GM23338 (cell line): ENCODE measurements around the gene RAPGEF3. TPM values are rescaled to one million over a fixed set of nuclear protein-coding genes. Genes with fewer than 3 reads are reported as not detected.

Source experiments
- ATAC-seq: fragments of 200-7000 bp; cut with Tn5 transposase; 3 replicates; pipeline ENCODE4 v1.9.1; 2020
- DNase-seq: peaks from one replicate; pipeline ENCODE4 v3.0.0-alpha.2; 2015; ENCODE audit warnings: low spot score
- H2AFZ ChIP-seq: fragments of 200-600 bp; sonication (generic); 2 replicates; pipeline ENCODE4 v1.8.0; 2016; ENCODE audit warnings: antibody characterized with exemption, mild to moderate bottlenecking, moderate library complexity
- H3F3A ChIP-seq: fragments of 200-600 bp; sonication (generic); replicated peaks from 2 replicates; pipeline ENCODE4 v1.8.0; 2017; ENCODE audit warnings: antibody characterized with exemption, mixed run types, low read depth
- H3K27ac ChIP-seq: fragments of 200-600 bp; sonication (generic); 2 replicates; pipeline ENCODE4 v1.6.1; 2016; ENCODE audit warnings: low read depth
- H3K27me3 ChIP-seq: fragments of 200-600 bp; sonication (generic); 2 replicates; pipeline ENCODE4 v1.8.0; 2016; ENCODE audit warnings: mild to moderate bottlenecking, mixed run types, moderate library complexity; ENCODE audit not compliant: insufficient read depth
- H3K36me3 ChIP-seq: fragments of 200-600 bp; sonication (generic); 2 replicates; pipeline ENCODE4 v1.8.0; 2016; ENCODE audit warnings: mild to moderate bottlenecking; ENCODE audit not compliant: insufficient read depth
- H3K4me1 ChIP-seq: fragments of 200-600 bp; sonication (generic); 2 replicates; pipeline ENCODE4 v1.8.0; 2016; ENCODE audit warnings: mild to moderate bottlenecking, moderate library complexity; ENCODE audit not compliant: insufficient read depth
- H3K4me2 ChIP-seq: fragments of 200-600 bp; sonication (generic); 2 replicates; pipeline ENCODE4 v1.7.1; 2017; ENCODE audit warnings: mixed run types
- H3K4me3 ChIP-seq: fragments of 200-600 bp; sonication (generic); 2 replicates; pipeline ENCODE4 v1.6.1; 2016; ENCODE audit warnings: mixed run types
- H3K79me2 ChIP-seq: fragments of 200-600 bp; sonication (generic); replicated peaks from 2 replicates; pipeline ENCODE4 v1.8.0; 2017; ENCODE audit warnings: mild to moderate bottlenecking; ENCODE audit not compliant: insufficient read depth
- H3K9me2 ChIP-seq: fragments of 200-600 bp; sonication (generic); 2 replicates; pipeline ENCODE4 v1.8.0; 2017; ENCODE audit not compliant: insufficient read depth
- H4K20me1 ChIP-seq: fragments of 200-600 bp; sonication (generic); replicated peaks from 2 replicates; pipeline ENCODE4 v1.8.0; 2017; ENCODE audit warnings: mild to moderate bottlenecking; ENCODE audit not compliant: insufficient read depth
- H3K27ac Mint-ChIP-seq: 2 replicates; pipeline ENCODE4 v1.8.0; 2020; ENCODE audit warnings: inconsistent platforms, mild to moderate bottlenecking, moderate library complexity, mixed read lengths
- H3K27me3 Mint-ChIP-seq: 3 replicates; pipeline ENCODE4 v1.8.0; 2022; ENCODE audit warnings: low read depth, mild to moderate bottlenecking, moderate library complexity, mixed read lengths, inconsistent platforms; ENCODE audit not compliant: insufficient read depth, poor library complexity
- H3K36me3 Mint-ChIP-seq: 3 replicates; pipeline ENCODE4 v1.8.0; 2021; ENCODE audit warnings: low read depth, mild to moderate bottlenecking, inconsistent platforms, moderate library complexity, mixed read lengths
- H3K4me1 Mint-ChIP-seq: 3 replicates; pipeline ENCODE4 v1.8.0; 2020; ENCODE audit warnings: mild to moderate bottlenecking, inconsistent platforms, mixed read lengths
- H3K4me3 Mint-ChIP-seq: 3 replicates; pipeline ENCODE4 v1.8.0; 2021; ENCODE audit warnings: moderate library complexity, mild to moderate bottlenecking, inconsistent platforms, mixed read lengths
- H3K9me3 Mint-ChIP-seq: 3 replicates; pipeline ENCODE4 v1.8.0; 2020; ENCODE audit warnings: moderate library complexity, mild to moderate bottlenecking, inconsistent platforms, mixed read lengths
- CTCF ChIP-seq, 2 experiments: fragments of 200-600 bp in 1 of 2; sonication (generic) in 1 of 2; conservative IDR thresholded peaks; 2 replicates each; pipeline versions ENCODE4 v1.5.1 to v1.6.1; 2016 to 2017; ENCODE audit warnings: antibody characterized with exemption in 2 of 2, low read depth in 2 of 2, mild to moderate bottlenecking in 2 of 2, moderate library complexity in 1 of 2
- ETS1 ChIP-seq: IDR thresholded peaks from 2 replicates; pipeline ENCODE4 v1.6.1; 2016; ENCODE audit warnings: antibody characterized with exemption
- NANOG ChIP-seq: IDR thresholded peaks from 2 replicates; pipeline ENCODE4 v1.6.1; 2016; ENCODE audit warnings: antibody characterized with exemption, borderline replicate concordance
- POLR2AphosphoS5 ChIP-seq: IDR thresholded peaks from 2 replicates; pipeline ENCODE4 v1.6.1; 2016; ENCODE audit warnings: antibody characterized with exemption, low read depth
- ZNF114 ChIP-seq: fragments of 250-450 bp; sonication (Bioruptor Pico); IDR thresholded peaks from 2 replicates; pipeline ENCODE4 v1.5.0; 2020; ENCODE audit warnings: mild to moderate bottlenecking, moderate library complexity
- polyA plus RNA-seq: library from polyadenylated mRNA; unstranded; fragments of >200 nt; fragmentation: Nextera tagmentation; extraction: Ambion mirVana; gene quantifications from 2 replicates; pipeline ENCODE4 v1.2.1, GENCODE V29; 2016
- total RNA-seq: library from RNA; depleted of rRNA; stranded (reverse); fragments of >200 nt; shearing (Covaris generic); gene quantifications from 2 replicates; pipeline ENCODE4 v1.2.3, GENCODE V29; 2014
- TF ChIP-seq, protein P1 (sequence below): IDR thresholded peaks from one replicate; pipeline ENCODE4 v1.6.1; 2018; ENCODE audit warnings: antibody characterized with exemption; ENCODE audit not compliant: unreplicated experiment
- TF ChIP-seq, protein P2 (sequence below): fragments of 250-450 bp; sonication (Bioruptor Pico); IDR thresholded peaks from 2 replicates; pipeline ENCODE4 v1.5.0; 2020; ENCODE audit warnings: mild to moderate bottlenecking, moderate library complexity

Gene RAPGEF3
- total and polyA plus RNA-seq, 2 experiments from 2014 or later = 2.3 to 11.8 TPM

DNA sequence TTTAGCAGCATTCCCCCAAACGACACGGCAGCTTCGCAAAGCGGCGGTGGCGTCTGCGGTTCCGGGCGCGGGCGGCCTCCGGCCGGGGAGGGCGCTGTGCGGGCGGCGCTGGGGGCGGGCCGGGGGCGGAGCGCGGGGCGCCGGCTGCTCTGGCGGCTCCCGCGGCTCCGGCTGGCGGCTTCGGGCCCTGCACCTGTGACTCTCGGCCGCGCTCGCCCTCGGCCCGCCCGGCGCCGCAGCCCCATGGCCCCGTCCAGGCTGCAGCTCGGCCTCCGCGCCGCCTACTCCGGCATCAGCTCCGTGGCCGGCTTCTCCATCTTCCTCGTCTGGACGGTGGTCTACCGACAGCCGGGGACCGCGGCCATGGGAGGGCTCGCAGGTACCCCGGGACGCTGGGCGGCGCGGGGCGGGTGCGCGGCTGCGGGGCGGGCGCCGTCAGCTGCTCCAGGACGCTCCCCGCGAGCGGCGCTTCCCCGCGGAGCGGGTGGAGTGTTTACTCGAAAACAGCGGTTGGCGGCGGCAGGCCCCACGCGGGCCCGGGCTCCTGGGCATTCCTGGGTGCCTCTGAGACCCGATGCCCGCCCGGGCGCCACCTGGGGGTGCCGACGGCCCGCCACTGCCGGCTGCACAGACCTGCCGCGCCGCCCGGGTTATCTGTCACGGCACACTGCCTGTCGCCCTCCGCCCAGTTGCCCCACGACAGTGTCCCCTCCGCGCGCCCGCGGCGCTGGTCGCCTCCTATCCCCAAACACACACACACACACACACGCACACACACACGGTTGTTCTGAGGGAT is 14.6 kb upstream of the RAPGEF3 start, which contains the start of gene SLC48A1:
SLC48A1 (plus strand) TSS at position 177 of the 796 bp plus-strand sequence; CDS start at position 244, 67 bp downstream.
- no peaks in the 10 kb centered on the region for H3K9me3 Mint-ChIP-seq
- H3K36me3 ChIP-seq = no peaks in the 10 kb centered on the region
- H3K27me3 Mint-ChIP-seq = peaks cover 16% of the 10 kb centered on the region
- H3K79me2 ChIP-seq = no peaks in the 10 kb centered on the region
- no peaks in the 10 kb centered on the region for H3K9me2 ChIP-seq
- no peaks in the 10 kb centered on the region for H4K20me1 ChIP-seq
- H3K27me3 ChIP-seq = peaks cover 17% of the 10 kb centered on the region
- DNase-seq = peak; percentile 86
- TF ChIP-seq CTCF (conservative IDR thresholded peaks at IDR 0.05; ENCODE audit: low read depth in 2 of 2) = peak in 1 of 2 experiments; percentile 52; a peak in 2 of 4 replicates
- TF ChIP-seq ZNF114 (CRISPR knock-in tag) = no peak
- no peak for TF ChIP-seq NANOG
- no peak for TF ChIP-seq ETS1
- TF ChIP-seq, protein P1, sequence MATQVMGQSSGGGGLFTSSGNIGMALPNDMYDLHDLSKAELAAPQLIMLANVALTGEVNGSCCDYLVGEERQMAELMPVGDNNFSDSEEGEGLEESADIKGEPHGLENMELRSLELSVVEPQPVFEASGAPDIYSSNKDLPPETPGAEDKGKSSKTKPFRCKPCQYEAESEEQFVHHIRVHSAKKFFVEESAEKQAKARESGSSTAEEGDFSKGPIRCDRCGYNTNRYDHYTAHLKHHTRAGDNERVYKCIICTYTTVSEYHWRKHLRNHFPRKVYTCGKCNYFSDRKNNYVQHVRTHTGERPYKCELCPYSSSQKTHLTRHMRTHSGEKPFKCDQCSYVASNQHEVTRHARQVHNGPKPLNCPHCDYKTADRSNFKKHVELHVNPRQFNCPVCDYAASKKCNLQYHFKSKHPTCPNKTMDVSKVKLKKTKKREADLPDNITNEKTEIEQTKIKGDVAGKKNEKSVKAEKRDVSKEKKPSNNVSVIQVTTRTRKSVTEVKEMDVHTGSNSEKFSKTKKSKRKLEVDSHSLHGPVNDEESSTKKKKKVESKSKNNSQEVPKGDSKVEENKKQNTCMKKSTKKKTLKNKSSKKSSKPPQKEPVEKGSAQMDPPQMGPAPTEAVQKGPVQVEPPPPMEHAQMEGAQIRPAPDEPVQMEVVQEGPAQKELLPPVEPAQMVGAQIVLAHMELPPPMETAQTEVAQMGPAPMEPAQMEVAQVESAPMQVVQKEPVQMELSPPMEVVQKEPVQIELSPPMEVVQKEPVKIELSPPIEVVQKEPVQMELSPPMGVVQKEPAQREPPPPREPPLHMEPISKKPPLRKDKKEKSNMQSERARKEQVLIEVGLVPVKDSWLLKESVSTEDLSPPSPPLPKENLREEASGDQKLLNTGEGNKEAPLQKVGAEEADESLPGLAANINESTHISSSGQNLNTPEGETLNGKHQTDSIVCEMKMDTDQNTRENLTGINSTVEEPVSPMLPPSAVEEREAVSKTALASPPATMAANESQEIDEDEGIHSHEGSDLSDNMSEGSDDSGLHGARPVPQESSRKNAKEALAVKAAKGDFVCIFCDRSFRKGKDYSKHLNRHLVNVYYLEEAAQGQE = no peak
- peak; percentile 27; the same call in 1 of the 2 replicates for TF ChIP-seq POLR2AphosphoS5
- TF ChIP-seq, protein P2, sequence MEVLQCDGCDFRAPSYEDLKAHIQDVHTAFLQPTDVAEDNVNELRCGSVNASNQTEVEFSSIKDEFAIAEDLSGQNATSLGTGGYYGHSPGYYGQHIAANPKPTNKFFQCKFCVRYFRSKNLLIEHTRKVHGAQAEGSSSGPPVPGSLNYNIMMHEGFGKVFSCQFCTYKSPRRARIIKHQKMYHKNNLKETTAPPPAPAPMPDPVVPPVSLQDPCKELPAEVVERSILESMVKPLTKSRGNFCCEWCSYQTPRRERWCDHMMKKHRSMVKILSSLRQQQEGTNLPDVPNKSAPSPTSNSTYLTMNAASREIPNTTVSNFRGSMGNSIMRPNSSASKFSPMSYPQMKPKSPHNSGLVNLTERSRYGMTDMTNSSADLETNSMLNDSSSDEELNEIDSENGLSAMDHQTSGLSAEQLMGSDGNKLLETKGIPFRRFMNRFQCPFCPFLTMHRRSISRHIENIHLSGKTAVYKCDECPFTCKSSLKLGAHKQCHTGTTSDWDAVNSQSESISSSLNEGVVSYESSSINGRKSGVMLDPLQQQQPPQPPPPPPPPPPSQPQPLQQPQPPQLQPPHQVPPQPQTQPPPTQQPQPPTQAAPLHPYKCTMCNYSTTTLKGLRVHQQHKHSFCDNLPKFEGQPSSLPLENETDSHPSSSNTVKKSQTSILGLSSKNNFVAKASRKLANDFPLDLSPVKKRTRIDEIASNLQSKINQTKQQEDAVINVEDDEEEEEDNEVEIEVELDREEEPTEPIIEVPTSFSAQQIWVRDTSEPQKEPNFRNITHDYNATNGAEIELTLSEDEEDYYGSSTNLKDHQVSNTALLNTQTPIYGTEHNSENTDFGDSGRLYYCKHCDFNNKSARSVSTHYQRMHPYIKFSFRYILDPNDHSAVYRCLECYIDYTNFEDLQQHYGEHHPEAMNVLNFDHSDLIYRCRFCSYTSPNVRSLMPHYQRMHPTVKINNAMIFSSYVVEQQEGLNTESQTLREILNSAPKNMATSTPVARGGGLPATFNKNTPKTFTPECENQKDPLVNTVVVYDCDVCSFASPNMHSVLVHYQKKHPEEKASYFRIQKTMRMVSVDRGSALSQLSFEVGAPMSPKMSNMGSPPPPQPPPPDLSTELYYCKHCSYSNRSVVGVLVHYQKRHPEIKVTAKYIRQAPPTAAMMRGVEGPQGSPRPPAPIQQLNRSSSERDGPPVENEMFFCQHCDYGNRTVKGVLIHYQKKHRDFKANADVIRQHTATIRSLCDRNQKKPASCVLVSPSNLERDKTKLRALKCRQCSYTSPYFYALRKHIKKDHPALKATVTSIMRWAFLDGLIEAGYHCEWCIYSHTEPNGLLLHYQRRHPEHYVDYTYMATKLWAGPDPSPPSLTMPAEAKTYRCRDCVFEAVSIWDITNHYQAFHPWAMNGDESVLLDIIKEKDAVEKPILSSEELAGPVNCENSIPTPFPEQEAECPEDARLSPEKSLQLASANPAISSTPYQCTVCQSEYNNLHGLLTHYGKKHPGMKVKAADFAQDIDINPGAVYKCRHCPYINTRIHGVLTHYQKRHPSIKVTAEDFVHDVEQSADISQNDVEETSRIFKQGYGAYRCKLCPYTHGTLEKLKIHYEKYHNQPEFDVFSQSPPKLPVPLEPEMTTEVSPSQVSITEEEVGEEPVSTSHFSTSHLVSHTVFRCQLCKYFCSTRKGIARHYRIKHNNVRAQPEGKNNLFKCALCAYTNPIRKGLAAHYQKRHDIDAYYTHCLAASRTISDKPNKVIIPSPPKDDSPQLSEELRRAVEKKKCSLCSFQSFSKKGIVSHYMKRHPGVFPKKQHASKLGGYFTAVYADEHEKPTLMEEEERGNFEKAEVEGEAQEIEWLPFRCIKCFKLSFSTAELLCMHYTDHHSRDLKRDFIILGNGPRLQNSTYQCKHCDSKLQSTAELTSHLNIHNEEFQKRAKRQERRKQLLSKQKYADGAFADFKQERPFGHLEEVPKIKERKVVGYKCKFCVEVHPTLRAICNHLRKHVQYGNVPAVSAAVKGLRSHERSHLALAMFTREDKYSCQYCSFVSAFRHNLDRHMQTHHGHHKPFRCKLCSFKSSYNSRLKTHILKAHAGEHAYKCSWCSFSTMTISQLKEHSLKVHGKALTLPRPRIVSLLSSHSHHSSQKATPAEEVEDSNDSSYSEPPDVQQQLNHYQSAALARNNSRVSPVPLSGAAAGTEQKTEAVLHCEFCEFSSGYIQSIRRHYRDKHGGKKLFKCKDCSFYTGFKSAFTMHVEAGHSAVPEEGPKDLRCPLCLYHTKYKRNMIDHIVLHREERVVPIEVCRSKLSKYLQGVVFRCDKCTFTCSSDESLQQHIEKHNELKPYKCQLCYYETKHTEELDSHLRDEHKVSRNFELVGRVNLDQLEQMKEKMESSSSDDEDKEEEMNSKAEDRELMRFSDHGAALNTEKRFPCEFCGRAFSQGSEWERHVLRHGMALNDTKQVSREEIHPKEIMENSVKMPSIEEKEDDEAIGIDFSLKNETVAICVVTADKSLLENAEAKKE = no peak
- H3K36me3 Mint-ChIP-seq = no peaks in the 10 kb centered on the region
- H3K27ac ChIP-seq = no peak within 1 kb of the TSS
- H3K4me3 ChIP-seq = peak within 1 kb of the TSS; percentile 69
- H2AFZ ChIP-seq = peak within 1 kb of the TSS; percentile 52
- H3K27ac Mint-ChIP-seq = no peak within 1 kb of the TSS
- ATAC-seq = peak; percentile 85
- H3K4me3 Mint-ChIP-seq = peak within 1 kb of the TSS; percentile 90
- peaks cover 15% of the 10 kb centered on the region for H3F3A ChIP-seq
- peak within 1 kb of the TSS; percentile 86 for H3K4me2 ChIP-seq
- peaks cover 39% of the 10 kb centered on the region for H3K4me1 Mint-ChIP-seq
- H3K4me1 ChIP-seq = peaks cover 36% of the 10 kb centered on the region
